D721Med (cell line): ENCODE data around the gene P4HTM.
"Not testable (repeated sequence)": the region's sequence is repeated elsewhere in the genome, so short reads cannot be mapped to it uniquely, and the experiment has no call there.

ENCODE experiments used
- DNase-seq: peaks from one replicate; pipeline ENCODE4 v3.0.0; 2011; ENCODE audit warnings: low spot score; ENCODE audit not compliant: insufficient read length
- FAIRE-seq: peaks from 2 replicates; lab custom pipeline; 2011; peaks lifted over from hg19 to GRCh38; lab: Jason Lieb, UNC
- CTCF ChIP-seq: IDR thresholded peaks from 2 replicates; pipeline ENCODE4 v1.5.1; 2012; ENCODE audit warnings: mild to moderate bottlenecking, control low read depth; ENCODE audit not compliant: insufficient read depth; ENCODE audit errors: missing control alignments

P4HTM gene

DNA sequence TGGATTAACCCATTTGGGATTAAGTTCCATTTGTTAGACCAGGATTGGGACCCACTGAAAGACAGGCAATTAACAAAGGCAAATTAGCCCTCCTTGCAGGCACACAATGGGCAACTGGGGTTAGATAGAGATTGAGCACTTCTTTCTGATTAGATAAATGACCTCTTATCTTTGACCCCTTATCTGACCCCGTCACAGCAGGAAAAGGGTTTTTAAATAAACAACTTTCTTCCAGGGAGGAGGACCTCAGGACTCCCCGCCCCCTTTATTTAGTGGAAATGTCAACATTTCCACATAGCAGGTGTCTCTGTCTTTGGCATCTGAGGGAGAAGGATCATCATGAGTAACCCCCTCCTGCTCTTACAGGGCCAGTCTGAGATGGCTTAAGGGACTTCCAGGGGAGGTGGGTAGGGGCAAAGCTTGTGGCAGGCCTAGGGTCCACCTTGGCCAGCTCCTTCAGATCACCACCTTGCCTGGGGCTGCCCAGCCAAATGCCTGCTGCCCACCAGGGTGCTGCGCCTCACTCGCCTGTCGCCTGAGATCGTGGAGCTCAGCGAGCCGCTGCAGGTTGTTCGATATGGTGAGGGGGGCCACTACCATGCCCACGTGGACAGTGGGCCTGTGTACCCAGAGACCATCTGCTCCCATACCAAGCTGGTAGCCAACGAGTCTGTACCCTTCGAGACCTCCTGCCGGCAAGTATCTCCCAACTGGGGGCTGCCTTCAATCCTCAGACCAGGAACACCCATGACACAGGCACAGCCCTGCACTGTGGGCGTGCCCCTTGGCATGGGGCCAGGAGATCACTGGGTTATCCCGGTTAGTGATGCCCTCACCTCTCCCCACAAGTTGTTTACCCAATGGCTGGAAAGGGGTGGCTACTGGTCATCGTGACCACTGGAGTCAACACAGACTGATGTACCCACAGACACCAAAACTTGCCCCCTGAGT is 14.6 kb downstream of the P4HTM start:
- DNase-seq (no peak), FAIRE-seq (no peak)
- TF ChIP-seq CTCF = no peak

DNA sequence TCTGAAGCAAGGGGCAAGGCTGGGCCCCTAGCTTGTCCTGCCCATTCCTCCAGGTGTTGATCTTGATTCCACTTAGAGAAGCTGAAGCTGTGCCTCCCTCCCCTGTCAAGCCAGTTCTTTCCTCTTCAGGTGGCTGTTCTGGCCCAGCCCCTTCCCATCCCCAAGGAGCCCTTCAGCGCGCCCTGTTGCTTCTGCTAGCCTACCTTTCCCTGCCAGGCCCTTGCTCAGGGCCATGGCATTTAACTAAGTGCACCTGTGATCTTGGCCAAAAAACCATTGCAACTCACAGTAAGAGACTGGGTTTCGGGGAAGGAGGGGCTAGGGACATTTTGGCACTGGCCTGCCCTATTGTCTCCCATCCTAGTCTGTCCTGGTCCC is 15.3 kb downstream of the P4HTM start:
- TF ChIP-seq CTCF = no peak
- no peak for DNase-seq
- FAIRE-seq = no peak

- TF ChIP-seq CTCF = no peak
- FAIRE-seq (no peak), DNase-seq (no peak)
These were observed 16.0 kb downstream of the P4HTM start for GRCh38 chr3:49005998-49006397.

- TF ChIP-seq CTCF = no peak
- no peak for FAIRE-seq
- no peak for DNase-seq
These were observed 16.5 kb downstream of the P4HTM start for GRCh38 chr3:49006408-49007067.

DNA sequence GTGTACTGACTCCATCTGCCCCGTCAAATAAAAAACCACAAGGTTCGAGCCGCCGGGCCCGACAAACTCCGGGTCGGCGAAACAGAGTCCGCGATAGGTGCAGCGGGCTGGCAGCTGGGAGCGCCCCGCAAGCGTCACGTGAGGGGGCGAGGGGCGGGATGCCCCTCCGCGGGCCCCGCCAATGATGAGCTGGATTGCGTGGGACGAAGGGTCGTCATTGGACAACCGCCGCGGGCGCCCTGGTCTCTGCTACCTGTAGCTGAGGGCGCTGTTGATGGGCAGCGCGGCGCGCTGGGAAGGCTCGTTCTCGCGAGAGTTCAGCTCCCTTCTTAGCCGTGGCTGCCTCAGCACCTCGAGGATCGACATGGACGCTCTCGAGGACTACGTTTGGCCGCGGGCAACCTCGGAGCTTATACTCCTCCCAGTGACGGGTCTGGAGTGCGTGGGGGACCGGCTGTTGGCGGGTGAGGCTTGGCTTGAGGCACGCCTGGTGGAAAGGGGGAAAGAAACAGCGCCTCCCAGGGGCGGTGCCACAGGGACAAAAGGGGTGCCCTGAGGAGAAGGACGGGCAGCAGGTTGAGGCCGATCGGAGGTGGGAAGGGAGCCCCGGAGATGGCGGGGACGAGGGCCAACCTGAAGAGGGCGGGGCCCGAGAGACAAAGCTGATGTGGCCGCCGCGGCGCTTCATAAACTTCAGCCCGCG is 17.2 kb downstream of the P4HTM start, which contains the start of gene WDR6:
Gene WDR6 (plus strand): TSS at position 324 of the 703 bp plus-strand sequence. CDS start 41 bp downstream, at position 365.
- peak; percentile 34 for TF ChIP-seq CTCF
- no peak for FAIRE-seq
- peak; percentile 98 for DNase-seq

GRCh38 chr3:49007771-49008528 is 17.9 kb downstream of the P4HTM start:
- DNase-seq (peak; percentile 94), FAIRE-seq (no peak)
- TF ChIP-seq CTCF = no peak

GRCh38 chr3:49008627-49009026 is 18.6 kb downstream of the P4HTM start:
- FAIRE-seq = not testable (repeated sequence)

More at GRCh38 chr3:49008627-49009026, 18.6 kb downstream of the P4HTM start:
- not testable (repeated sequence) for DNase-seq
